Smooth muscle cell (in vitro differentiated cells): ENCODE results near the gene SPAG17. TPM values are rescaled to one million over a fixed set of nuclear protein-coding genes. Genes with fewer than 3 reads are reported as not detected.

Source experiments
- DNase-seq: peaks from one replicate; lab custom pipeline; 2025; ENCODE audit not compliant: unreplicated experiment; lab: John Stamatoyannopoulos, UW
- H2AFZ ChIP-seq: fragments of 200-600 bp; sonication (generic); 2 replicates; pipeline ENCODE4 v1.6.0; 2016; ENCODE audit warnings: antibody characterized with exemption, low read depth, mild to moderate bottlenecking
- H3F3A ChIP-seq: fragments of 200-600 bp; sonication (generic); 2 replicates; pipeline ENCODE4 v1.6.0; 2017; ENCODE audit warnings: antibody characterized with exemption, low read depth
- H3K27ac ChIP-seq: fragments of 200-600 bp; sonication (generic); 2 replicates; pipeline ENCODE4 v1.5.1; 2016; ENCODE audit warnings: low read depth, mild to moderate bottlenecking
- H3K27me3 ChIP-seq: fragments of 200-600 bp; sonication (generic); 2 replicates; pipeline ENCODE4 v1.6.1; 2016; ENCODE audit warnings: low read depth, mild to moderate bottlenecking
- H3K36me3 ChIP-seq: fragments of 200-600 bp; sonication (generic); 2 replicates; pipeline ENCODE4 v1.5.1; 2016; ENCODE audit warnings: low read depth
- H3K4me1 ChIP-seq: fragments of 200-600 bp; sonication (generic); 2 replicates; pipeline ENCODE4 v1.5.1; 2016; ENCODE audit warnings: low read depth
- H3K4me2 ChIP-seq: fragments of 200-600 bp; sonication (generic); 2 replicates; pipeline ENCODE4 v1.6.0; 2016; ENCODE audit warnings: mild to moderate bottlenecking
- H3K4me3 ChIP-seq: fragments of 200-600 bp; sonication (generic); 2 replicates; pipeline ENCODE4 v1.5.1; 2016; ENCODE audit warnings: mild to moderate bottlenecking
- H3K79me2 ChIP-seq: fragments of 200-600 bp; sonication (generic); 2 replicates; pipeline ENCODE4 v1.6.0; 2016; ENCODE audit warnings: low read depth, mild to moderate bottlenecking
- H3K9ac ChIP-seq: fragments of 200-600 bp; sonication (generic); 2 replicates; pipeline ENCODE4 v1.6.0; 2016; ENCODE audit warnings: low read depth
- H3K9me3 ChIP-seq: fragments of 200-600 bp; sonication (generic); replicated peaks from 2 replicates; pipeline ENCODE4 v1.5.1; 2016; ENCODE audit warnings: low read depth
- H4K20me1 ChIP-seq: fragments of 200-600 bp; sonication (generic); 2 replicates; pipeline ENCODE4 v1.6.0; 2016; ENCODE audit warnings: low read depth
- CTCF ChIP-seq: fragments of 200-600 bp; sonication (generic); IDR thresholded peaks from 2 replicates; pipeline ENCODE4 v1.5.1; 2017; ENCODE audit warnings: borderline replicate concordance, mild to moderate bottlenecking, antibody characterized with exemption; ENCODE audit not compliant: insufficient read depth, poor library complexity, severe bottlenecking
- WGBS: methylation state at CpG from one replicate; pipeline ENCODE4 v1.1.7; 2016; ENCODE audit warnings: low lambda C conversion rate; 5-methylcytosine and 5-hydroxymethylcytosine counted together
- polyA plus RNA-seq: library from polyadenylated mRNA; unstranded; fragments of >200 nt; fragmentation: Nextera tagmentation; extraction: Ambion mirVana; gene quantifications from 2 replicates; pipeline ENCODE4 v1.2.1, GENCODE V29; 2016
- total RNA-seq: library from RNA; depleted of rRNA; stranded (reverse); fragments of >200 nt; gene quantifications from 2 replicates; pipeline ENCODE4 v1.2.3, GENCODE V29; 2014

Gene SPAG17
- total and polyA plus RNA-seq, 2 experiments from 2014 or later = 1.1 to 11.1 TPM

- peak overlapping the region; percentile 86 for H3K27ac ChIP-seq
- H3K4me3 ChIP-seq = no peak overlapping the region
- peaks cover 13% of the 10 kb centered on the region for H3F3A ChIP-seq
- no peak overlapping the region for H3K9ac ChIP-seq
- no peak for TF ChIP-seq CTCF
- H4K20me1 ChIP-seq = no peaks in the 10 kb centered on the region
- 44% methylated on average over 7 of the region's 7 CpGs for WGBS
- H3K9me3 ChIP-seq = no peaks in the 10 kb centered on the region
- no peak for DNase-seq
- no peaks in the 10 kb centered on the region for H3K27me3 ChIP-seq
- H3K36me3 ChIP-seq = no peaks in the 10 kb centered on the region
- no peaks in the 10 kb centered on the region for H3K4me1 ChIP-seq
- H2AFZ ChIP-seq = peak overlapping the region; percentile 7
- peak overlapping the region; percentile 80 for H3K4me2 ChIP-seq
- H3K79me2 ChIP-seq = no peaks in the 10 kb centered on the region
Measured at GRCh38 chr1:118148034-118148433, 37.0 kb downstream of the SPAG17 start.

GRCh38 chr1:118147522-118147921 is 37.5 kb downstream of the SPAG17 start:
- peak overlapping the region; percentile 80 for H3K4me2 ChIP-seq
- no peaks in the 10 kb centered on the region for H4K20me1 ChIP-seq
- peak overlapping the region; percentile 34 for H3K9ac ChIP-seq
- no peaks in the 10 kb centered on the region for H3K79me2 ChIP-seq
- no peak for DNase-seq
- 40% methylated on average over 1 of the region's 1 CpG for WGBS
- peak overlapping the region; percentile 7 for H2AFZ ChIP-seq
- no peaks in the 10 kb centered on the region for H3K36me3 ChIP-seq
- no peak overlapping the region for H3K4me3 ChIP-seq
- no peaks in the 10 kb centered on the region for H3K27me3 ChIP-seq
- TF ChIP-seq CTCF = no peak
- H3K4me1 ChIP-seq = no peaks in the 10 kb centered on the region
- peaks cover 13% of the 10 kb centered on the region for H3F3A ChIP-seq
- peak overlapping the region; percentile 86 for H3K27ac ChIP-seq
- H3K9me3 ChIP-seq = no peaks in the 10 kb centered on the region

GRCh38 chr1:118145721-118146120 is 39.3 kb downstream of the SPAG17 start:
- no peaks in the 10 kb centered on the region for H4K20me1 ChIP-seq
- H3K4me2 ChIP-seq = no peak overlapping the region
- H3K4me3 ChIP-seq = no peak overlapping the region
- no peak overlapping the region for H3K9ac ChIP-seq
- H3K79me2 ChIP-seq = no peaks in the 10 kb centered on the region
- H3K36me3 ChIP-seq = no peaks in the 10 kb centered on the region
- WGBS = 100% methylated on average over 2 of the region's 2 CpGs
- no peak overlapping the region for H2AFZ ChIP-seq
- H3K9me3 ChIP-seq = no peaks in the 10 kb centered on the region
- no peak for DNase-seq
- H3F3A ChIP-seq = peaks cover 13% of the 10 kb centered on the region
- H3K27me3 ChIP-seq = no peaks in the 10 kb centered on the region
- H3K4me1 ChIP-seq = no peaks in the 10 kb centered on the region
- no peak for TF ChIP-seq CTCF
- H3K27ac ChIP-seq = no peak overlapping the region

GRCh38 chr1:118144684-118145083 is 40.3 kb downstream of the SPAG17 start:
- WGBS = 80% methylated on average over 7 of the region's 7 CpGs

More at GRCh38 chr1:118144684-118145083, 40.3 kb downstream of the SPAG17 start:
- Histone ChIP-seq H3K27ac (no peak overlapping the region), H3F3A (peaks cover 13% of the 10 kb centered on the region), H3K36me3 (no peaks in the 10 kb centered on the region), H3K4me3 (no peak overlapping the region), H3K27me3 (no peaks in the 10 kb centered on the region), H2AFZ (no peak overlapping the region), H3K9ac (no peak overlapping the region), H3K4me2 (no peak overlapping the region), H3K4me1 (no peaks in the 10 kb centered on the region), H3K79me2 (no peaks in the 10 kb centered on the region), H3K9me3 (no peaks in the 10 kb centered on the region), H4K20me1 (no peaks in the 10 kb centered on the region)
- no peak for DNase-seq
- TF ChIP-seq CTCF = no peak
